T1000 (cell line): Measurements from ENCODE around the gene B4GALT5.

Experiments used
- DNase-seq: peaks from one replicate; lab custom pipeline; 2025; ENCODE audit warnings: mixed read lengths; lab: John Stamatoyannopoulos, UW

Gene B4GALT5

GRCh38 chr20:49583669-49584417 lies 129.8 kb downstream of the B4GALT5 start:
- no peak for DNase-seq

GRCh38 chr20:49583343-49583668 lies 130.4 kb downstream of the B4GALT5 start:
- DNase-seq, result no peak
